Mesothelial cell of epicardium (in vitro differentiated cells): Measurements from ENCODE around the gene GRIP2. TPM values are rescaled to one million over a fixed set of nuclear protein-coding genes. Genes with fewer than 3 reads are reported as not detected.

Experiments used
- DNase-seq, 2 experiments: peaks; one replicate each; pipeline ENCODE4 v3.0.0; 2021; ENCODE audit warnings: low spot score in 2 of 2; ENCODE audit not compliant: unreplicated experiment in 2 of 2
- H3K27ac Mint-ChIP-seq: 2 replicates; pipeline ENCODE4 v1.8.0; 2021; ENCODE audit warnings: mixed read lengths
- H3K27me3 Mint-ChIP-seq: 2 replicates; pipeline ENCODE4 v1.8.0; 2021; ENCODE audit warnings: low read depth, mixed read lengths
- H3K36me3 Mint-ChIP-seq: 2 replicates; pipeline ENCODE4 v1.8.0; 2021; ENCODE audit warnings: mixed read lengths
- H3K4me1 Mint-ChIP-seq: 2 replicates; pipeline ENCODE4 v1.8.0; 2021; ENCODE audit warnings: mixed read lengths
- H3K4me3 Mint-ChIP-seq: 2 replicates; pipeline ENCODE4 v1.8.0; 2021; ENCODE audit warnings: mild to moderate bottlenecking, moderate library complexity, mixed read lengths
- H3K9me3 Mint-ChIP-seq: 2 replicates; pipeline ENCODE4 v1.8.0; 2021; ENCODE audit warnings: mixed read lengths
- CTCF ChIP-seq: fragments of 200-600 bp; sonication (generic); IDR thresholded peaks from one replicate; pipeline ENCODE4 v1.5.0; 2021; ENCODE audit warnings: antibody characterized with exemption; ENCODE audit not compliant: unreplicated experiment
- total RNA-seq: library from RNA; stranded (reverse); gene quantifications from 3 replicates; pipeline ENCODE4 v1.2.1, GENCODE V29; 2021

Gene GRIP2
- total RNA-seq, 1 donor from 2014 or later: 1.1 TPM

GRCh38 chr3:14486460-14486859 lies 53.7 kb downstream of the GRIP2 start:
- H3K4me1 Mint-ChIP-seq: no peaks in the 10 kb centered on the region
- H3K27ac Mint-ChIP-seq: no peak overlapping the region
- no peak for DNase-seq
- no peak for TF ChIP-seq CTCF
- H3K27me3 Mint-ChIP-seq: no peaks in the 10 kb centered on the region
- no peaks in the 10 kb centered on the region for H3K9me3 Mint-ChIP-seq
- peaks cover 10% of the 10 kb centered on the region for H3K36me3 Mint-ChIP-seq
- no peak overlapping the region for H3K4me3 Mint-ChIP-seq

DNA sequence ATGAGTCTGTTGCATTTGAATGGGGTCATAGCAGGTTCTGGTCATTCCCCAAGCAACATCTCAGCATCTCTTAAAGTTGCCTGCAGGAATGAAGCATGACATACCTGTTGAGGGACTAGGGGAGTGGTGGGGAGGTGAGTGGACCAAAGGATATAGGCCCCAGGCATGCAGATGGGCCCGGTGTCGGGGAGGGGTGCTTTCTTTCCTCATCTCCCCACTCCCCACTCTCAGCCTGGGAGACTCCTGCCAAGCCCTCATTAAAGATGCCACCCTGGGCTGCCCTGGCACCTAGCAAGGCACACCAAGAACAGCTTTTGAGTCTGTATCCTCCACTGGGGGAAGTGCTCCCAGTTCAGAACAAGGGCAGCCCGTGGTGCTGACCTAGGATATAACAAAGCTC lies 54.2 kb downstream of the GRIP2 start:
- no peak overlapping the region for H3K27ac Mint-ChIP-seq

DNA sequence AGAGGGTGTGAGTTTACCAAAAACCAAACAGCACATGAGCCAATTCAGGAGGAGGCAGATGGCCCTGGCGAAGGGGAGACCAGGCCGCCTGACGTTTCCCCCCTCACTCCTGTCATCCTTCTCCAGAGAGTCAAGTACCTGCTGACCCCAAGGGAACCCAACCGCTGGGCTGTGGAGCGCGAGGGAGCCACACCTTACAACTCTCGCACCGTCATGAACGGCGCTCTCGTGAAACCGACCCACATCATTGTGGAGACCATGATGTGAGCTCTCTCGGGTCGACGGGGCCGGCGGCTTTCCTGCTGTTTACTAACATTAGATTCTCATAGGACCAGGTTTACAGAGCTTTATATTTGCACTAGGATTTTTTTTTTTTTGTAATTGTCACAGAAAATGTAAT lies 55.4 kb downstream of the GRIP2 start:
- Mint-ChIP-seq H3K4me3 (no peak overlapping the region), H3K4me1 (no peaks in the 10 kb centered on the region), H3K27me3 (no peaks in the 10 kb centered on the region), H3K9me3 (no peaks in the 10 kb centered on the region), H3K36me3 (peaks cover 10% of the 10 kb centered on the region), H3K27ac (no peak overlapping the region)
- TF ChIP-seq CTCF: no peak
- DNase-seq: no peak

More for the DNA sequence above, 54.2 kb downstream of the GRIP2 start:
- Mint-ChIP-seq H3K27me3 (no peaks in the 10 kb centered on the region), H3K4me3 (no peak overlapping the region), H3K9me3 (no peaks in the 10 kb centered on the region), H3K4me1 (no peaks in the 10 kb centered on the region), H3K36me3 (peaks cover 10% of the 10 kb centered on the region)
- TF ChIP-seq CTCF: no peak
- DNase-seq: no peak

GRCh38 chr3:14483286-14483685 lies 56.9 kb downstream of the GRIP2 start:
- H3K9me3 Mint-ChIP-seq: peaks cover 3% of the 10 kb centered on the region
- no peak for DNase-seq
- no peaks in the 10 kb centered on the region for H3K4me1 Mint-ChIP-seq
- H3K4me3 Mint-ChIP-seq: no peak overlapping the region
- peaks cover 19% of the 10 kb centered on the region for H3K36me3 Mint-ChIP-seq
- no peak overlapping the region for H3K27ac Mint-ChIP-seq
- TF ChIP-seq CTCF: no peak
- H3K27me3 Mint-ChIP-seq: no peaks in the 10 kb centered on the region

DNA sequence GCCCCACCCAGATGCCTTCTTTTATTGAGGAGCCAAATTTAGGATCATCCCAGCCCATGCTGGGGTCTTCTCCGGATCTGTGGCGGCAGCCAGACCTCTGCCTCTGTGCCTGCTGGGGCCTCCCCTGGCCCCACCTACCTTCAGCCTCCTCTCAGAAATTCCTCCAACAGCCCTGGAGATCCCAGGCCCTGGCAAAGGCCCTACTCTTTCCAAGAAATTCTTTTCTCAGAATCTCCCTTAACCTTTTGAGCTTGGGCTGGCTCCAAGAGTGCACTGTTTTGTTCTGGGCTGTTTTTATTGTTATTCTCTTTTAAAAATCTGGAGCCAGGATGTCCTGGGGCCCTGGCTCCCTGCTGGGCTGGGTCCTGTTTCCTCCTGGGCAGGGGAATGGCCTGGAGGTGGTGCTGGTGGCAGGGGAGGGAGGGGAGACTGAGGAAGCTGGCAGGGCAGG lies 57.8 kb downstream of the GRIP2 start:
- no peak overlapping the region for H3K27ac Mint-ChIP-seq
- H3K36me3 Mint-ChIP-seq: peaks cover 26% of the 10 kb centered on the region
- DNase-seq: no peak
- H3K4me1 Mint-ChIP-seq: no peaks in the 10 kb centered on the region
- no peaks in the 10 kb centered on the region for H3K27me3 Mint-ChIP-seq
- no peak overlapping the region for H3K4me3 Mint-ChIP-seq
- H3K9me3 Mint-ChIP-seq: peaks cover 5% of the 10 kb centered on the region
- no peak for TF ChIP-seq CTCF

DNA sequence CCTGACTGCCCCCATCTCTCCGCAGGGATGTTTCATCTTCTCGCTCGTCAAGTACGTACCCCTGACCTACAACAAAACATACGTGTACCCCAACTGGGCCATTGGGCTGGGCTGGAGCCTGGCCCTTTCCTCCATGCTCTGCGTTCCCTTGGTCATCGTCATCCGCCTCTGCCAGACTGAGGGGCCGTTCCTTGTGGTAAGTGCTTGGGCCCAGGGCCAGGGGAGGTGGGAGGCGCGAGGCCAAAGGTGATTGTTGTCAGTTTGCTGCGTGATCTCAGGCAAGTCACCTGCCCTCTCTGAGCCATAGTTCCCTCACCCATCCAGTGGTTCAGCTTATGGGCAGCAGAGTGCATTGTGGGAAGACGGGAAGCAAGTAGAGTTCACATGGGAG lies 58.5 kb downstream of the GRIP2 start:
- peaks cover 28% of the 10 kb centered on the region for H3K36me3 Mint-ChIP-seq
- H3K4me3 Mint-ChIP-seq: no peak overlapping the region
- H3K4me1 Mint-ChIP-seq: no peaks in the 10 kb centered on the region
- H3K27me3 Mint-ChIP-seq: no peaks in the 10 kb centered on the region
- H3K27ac Mint-ChIP-seq: no peak overlapping the region
- no peak for TF ChIP-seq CTCF
- DNase-seq: no peak
- H3K9me3 Mint-ChIP-seq: peaks cover 5% of the 10 kb centered on the region
